Naive thymus-derived CD4-positive, alpha-beta T cell (primary cell): ENCODE measurements around the gene COG5. TPM values are rescaled to one million over a fixed set of nuclear protein-coding genes. Genes with fewer than 3 reads are reported as not detected.

ENCODE experiments used
- ATAC-seq: fragments of 150-1000 bp; cut with Tn5 transposase; 2 replicates; pipeline ENCODE4 v1.10.0; 2021; ENCODE audit warnings: mild to moderate bottlenecking, moderate library complexity
- CTCF ChIA-PET: fragments of 350-600 bp; sonication (Branson Sonifier 250); formaldehyde crosslinking; loops from one replicate; lab custom pipeline; 2021; ENCODE audit warnings: antibody characterized with exemption; lab: Charles Lee
- POLR2A ChIA-PET: fragments of 350-600 bp; sonication (Branson Sonifier 250); formaldehyde crosslinking; loops from one replicate; lab custom pipeline; 2021; ENCODE audit warnings: antibody characterized with exemption, inconsistent platforms; lab: Charles Lee
- DNase-seq, 9 donors: peaks; one replicate each; pipeline versions ENCODE4 v3.0.0 to v3.0.0-alpha.2; 2020 to 2022; ENCODE audit warnings: mixed read lengths in 1 of 9
- H3K27ac ChIP-seq: one replicate; pipeline ENCODE4 v1.7.0; 2013; ENCODE audit warnings: mild to moderate bottlenecking, low read depth, low read length, moderate library complexity
- H3K27me3 ChIP-seq, 2 donors: one replicate each; pipeline ENCODE4 v1.7.0; 2013; ENCODE audit warnings: low read length in 2 of 2, mild to moderate bottlenecking in 2 of 2, moderate library complexity in 2 of 2; ENCODE audit not compliant: control insufficient read depth in 2 of 2, insufficient read depth in 2 of 2
- H3K36me3 ChIP-seq, 3 experiments: 1 replicate in 2 of 3; 2 replicates in 1 of 3; pipeline ENCODE4 v1.7.0; 2013; ENCODE audit warnings: low read length in 3 of 3, mild to moderate bottlenecking in 3 of 3, moderate library complexity in 1 of 3; ENCODE audit not compliant: insufficient read depth in 3 of 3, control insufficient read depth in 2 of 3
- H3K4me1 ChIP-seq, 2 donors: one replicate each; pipeline ENCODE4 v1.7.0; 2013; ENCODE audit warnings: low read length in 2 of 2, mild to moderate bottlenecking in 2 of 2, moderate library complexity in 1 of 2; ENCODE audit not compliant: control insufficient read depth in 2 of 2, insufficient read depth in 2 of 2
- H3K4me3 ChIP-seq: 2 replicates; pipeline ENCODE4 v1.7.0; 2013; ENCODE audit warnings: mild to moderate bottlenecking, low read length
- H3K9me3 ChIP-seq, 3 experiments: 1 replicate in 2 of 3; 2 replicates in 1 of 3; pipeline ENCODE4 v1.7.0; 2013; ENCODE audit warnings: low read length in 3 of 3; ENCODE audit not compliant: control insufficient read depth in 2 of 3
- H3K27ac Mint-ChIP-seq, 9 donors: one replicate each; pipeline ENCODE4 v1.8.0; 2020 to 2022; ENCODE audit warnings: mixed read lengths in 9 of 9, mild to moderate bottlenecking in 8 of 9, moderate library complexity in 5 of 9, inconsistent platforms in 2 of 9
- H3K27me3 Mint-ChIP-seq, 5 donors: one replicate each; pipeline ENCODE4 v1.8.0; 2021 to 2022; ENCODE audit warnings: mixed read lengths in 5 of 5, mild to moderate bottlenecking in 1 of 5
- H3K36me3 Mint-ChIP-seq, 5 donors: one replicate each; pipeline ENCODE4 v1.8.0; 2020 to 2022; ENCODE audit warnings: mixed read lengths in 5 of 5, mild to moderate bottlenecking in 3 of 5, inconsistent platforms in 1 of 5
- H3K4me1 Mint-ChIP-seq, 7 donors: one replicate each; pipeline ENCODE4 v1.8.0; 2020 to 2022; ENCODE audit warnings: mixed read lengths in 7 of 7, mild to moderate bottlenecking in 3 of 7, inconsistent platforms in 1 of 7
- H3K4me3 Mint-ChIP-seq, 10 donors: one replicate each; pipeline ENCODE4 v1.8.0; 2020 to 2022; ENCODE audit warnings: mild to moderate bottlenecking in 10 of 10, mixed read lengths in 10 of 10, moderate library complexity in 6 of 10, inconsistent platforms in 2 of 10
- H3K9me3 Mint-ChIP-seq, 11 donors: one replicate each; pipeline ENCODE4 v1.8.0; 2020 to 2022; ENCODE audit warnings: mixed read lengths in 11 of 11, mild to moderate bottlenecking in 4 of 11, inconsistent platforms in 1 of 11, moderate library complexity in 1 of 11
- intact Hi-C, 2 donors: fragments of 100-400 bp; cut with micrococcal nuclease; formaldehyde crosslinking; loops; one replicate each; pipeline ENCODE4 v1.15.1; 2023
- polyA plus RNA-seq, 2 donors: library from polyadenylated mRNA; unstranded; fragments of 300-500 nt; fragmentation: Illumina TruSeq; gene quantifications; one replicate each; pipeline ENCODE4 v1.2.3, GENCODE V29; 2021
- total RNA-seq, 6 experiments: library from RNA in 5 of 6; stranded (reverse) in 5 of 6; gene quantifications; 1 replicate in 5 of 6; 2 replicates in 1 of 6; pipeline ENCODE4 v1.2.3 and lab custom pipeline; 2021 to 2026

Gene COG5
- total and polyA plus RNA-seq, 7 experiments from 2014 or later: 24.7 to 77.0 (median 48.0) TPM

GRCh38 chr7:107242267-107242666, 321.5 kb downstream of the COG5 start:
- no peak for DNase-seq
- no peaks in the 10 kb centered on the region for H3K27me3 Mint-ChIP-seq

GRCh38 chr7:107237451-107237850, 326.3 kb downstream of the COG5 start:
- Mint-ChIP-seq H3K4me1 (peaks cover 0 to 3% (median 0%) of the 10 kb centered on the region in 7 donors), H3K27ac (no peak overlapping the region), H3K36me3 (peaks cover 5 to 61% (median 15%) of the 10 kb centered on the region in 5 donors), H3K4me3 (no peak overlapping the region), H3K27me3 (no peaks in the 10 kb centered on the region), H3K9me3 (peaks cover 0 to 1% (median 0%) of the 10 kb centered on the region in 11 donors)
- Histone ChIP-seq H3K4me1 (no peaks in the 10 kb centered on the region), H3K27me3 (no peaks in the 10 kb centered on the region), H3K9me3 (no peaks in the 10 kb centered on the region), H3K27ac (no peak overlapping the region), H3K36me3 (peaks cover 0 to 4% (median 0%) of the 10 kb centered on the region in 3 experiments), H3K4me3 (no peak overlapping the region)
- ChIA-PET POLR2A (interaction anchor here (0.6 kb wide), 1 partner anchor 326 kb away, joined by 4 read pairs; no protein-coding TSS in a partner anchor), CTCF (no interaction called here)
- intact Hi-C loops: no loop called here
- DNase-seq (no peak), ATAC-seq (no peak)

More at GRCh38 chr7:107242267-107242666, 321.5 kb downstream of the COG5 start:
- Mint-ChIP-seq H3K36me3 (peaks cover 27 to 78% (median 52%) of the 10 kb centered on the region in 5 donors), H3K4me1 (peaks cover 0 to 6% (median 0%) of the 10 kb centered on the region in 7 donors), H3K4me3 (no peak overlapping the region), H3K9me3 (peaks cover 0 to 29% (median 5%) of the 10 kb centered on the region in 11 donors), H3K27ac (no peak overlapping the region)
- Histone ChIP-seq H3K27me3 (no peaks in the 10 kb centered on the region), H3K9me3 (no peaks in the 10 kb centered on the region), H3K4me3 (no peak overlapping the region), H3K36me3 (peaks cover 0 to 7% (median 0%) of the 10 kb centered on the region in 3 experiments), H3K27ac (no peak overlapping the region), H3K4me1 (no peaks in the 10 kb centered on the region)
- ChIA-PET POLR2A (no interaction called here), CTCF (no interaction called here)
- intact Hi-C loops: no loop called here
- no peak for ATAC-seq

GRCh38 chr7:107236862-107237261, 326.9 kb downstream of the COG5 start:
- Histone ChIP-seq H3K4me1 (no peaks in the 10 kb centered on the region), H3K9me3 (no peaks in the 10 kb centered on the region), H3K27me3 (no peaks in the 10 kb centered on the region), H3K4me3 (no peak overlapping the region), H3K27ac (no peak overlapping the region), H3K36me3 (peaks cover 0 to 4% (median 0%) of the 10 kb centered on the region in 3 experiments)
- no peaks in the 10 kb centered on the region for H3K27me3 Mint-ChIP-seq
- no peak overlapping the region for H3K4me3 Mint-ChIP-seq
- POLR2A ChIA-PET: interaction anchor here (0.6 kb wide), 1 partner anchor 326 kb away, joined by 4 read pairs; no protein-coding TSS in a partner anchor
- no peak for DNase-seq
- peaks cover 0 to 1% (median 0%) of the 10 kb centered on the region in 11 donors for H3K9me3 Mint-ChIP-seq
- peaks cover 5 to 56% (median 15%) of the 10 kb centered on the region in 5 donors for H3K36me3 Mint-ChIP-seq
- peak overlapping the region in 2 of 9 donors; percentile 14 to 19 for H3K27ac Mint-ChIP-seq
- peaks cover 0 to 3% (median 0%) of the 10 kb centered on the region in 7 donors for H3K4me1 Mint-ChIP-seq
- CTCF ChIA-PET: no interaction called here
- no peak for ATAC-seq
- intact Hi-C loops: no loop called here

GRCh38 chr7:107234436-107234835, 329.3 kb downstream of the COG5 start:
- ChIA-PET CTCF (interaction anchor here (0.7 kb wide), 1 partner anchor 140 kb away, joined by 4 read pairs; no protein-coding TSS in a partner anchor), POLR2A (no interaction called here)
- H3K9me3 Mint-ChIP-seq: peaks cover 0 to 1% (median 0%) of the 10 kb centered on the region in 11 donors
- no peak for ATAC-seq
- H3K4me3 Mint-ChIP-seq: no peak overlapping the region
- no peaks in the 10 kb centered on the region for H3K27me3 ChIP-seq
- H3K27ac Mint-ChIP-seq: no peak overlapping the region
- peaks cover 0 to 4% (median 0%) of the 10 kb centered on the region in 3 experiments for H3K36me3 ChIP-seq
- intact Hi-C loops: no loop called here
- peaks cover 0 to 1% (median 0%) of the 10 kb centered on the region in 7 donors for H3K4me1 Mint-ChIP-seq
- no peak overlapping the region for H3K4me3 ChIP-seq
- H3K36me3 Mint-ChIP-seq: peaks cover 2 to 59% (median 8%) of the 10 kb centered on the region in 5 donors
- H3K9me3 ChIP-seq: no peaks in the 10 kb centered on the region
- no peak for DNase-seq
- no peak overlapping the region for H3K27ac ChIP-seq
- H3K27me3 Mint-ChIP-seq: no peaks in the 10 kb centered on the region
- no peaks in the 10 kb centered on the region for H3K4me1 ChIP-seq

GRCh38 chr7:107233981-107234380, 329.7 kb downstream of the COG5 start:
- Histone ChIP-seq H3K9me3 (no peaks in the 10 kb centered on the region), H3K4me1 (no peaks in the 10 kb centered on the region), H3K36me3 (peaks cover 0 to 4% (median 0%) of the 10 kb centered on the region in 3 experiments), H3K27ac (no peak overlapping the region), H3K4me3 (no peak overlapping the region), H3K27me3 (no peaks in the 10 kb centered on the region)
- Mint-ChIP-seq H3K4me1 (peaks cover 0 to 1% (median 0%) of the 10 kb centered on the region in 7 donors), H3K36me3 (peaks cover 2 to 61% (median 9%) of the 10 kb centered on the region in 5 donors), H3K27ac (no peak overlapping the region), H3K4me3 (no peak overlapping the region), H3K9me3 (peaks cover 0 to 1% (median 0%) of the 10 kb centered on the region in 11 donors), H3K27me3 (no peaks in the 10 kb centered on the region)
- DNase-seq (no peak), ATAC-seq (no peak)
- CTCF ChIA-PET: interaction anchor here (0.7 kb wide), 1 partner anchor 141 kb away, joined by 4 read pairs; no protein-coding TSS in a partner anchor
- POLR2A ChIA-PET: no interaction called here
- intact Hi-C loops: no loop called here

DNA sequence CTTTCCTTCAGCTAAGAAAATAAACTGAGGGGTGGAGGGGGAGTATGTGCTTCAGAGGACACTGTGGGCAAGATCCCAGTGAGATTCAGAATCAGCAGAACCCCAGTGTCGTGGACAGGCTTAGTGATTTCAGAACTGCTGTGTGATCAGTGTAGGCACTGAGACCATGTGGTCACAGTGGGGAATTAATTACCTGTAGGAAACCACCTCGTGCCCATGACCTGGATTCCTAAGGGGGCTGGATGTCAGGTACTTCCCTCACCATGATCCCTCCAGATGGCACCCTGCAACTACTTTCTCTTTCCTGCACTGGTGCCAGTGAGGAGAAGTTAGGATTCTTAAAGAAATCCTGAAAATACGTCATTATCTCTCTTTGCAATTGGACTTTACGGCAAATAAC, 330.5 kb downstream of the COG5 start:
- POLR2A ChIA-PET: no interaction called here
- H3K36me3 ChIP-seq: peaks cover 0 to 4% (median 0%) of the 10 kb centered on the region in 3 experiments
- H3K36me3 Mint-ChIP-seq: peaks cover 3 to 61% (median 17%) of the 10 kb centered on the region in 5 donors

More for the DNA sequence above, 330.5 kb downstream of the COG5 start:
- no peak overlapping the region for H3K27ac ChIP-seq
- H3K4me3 ChIP-seq: no peak overlapping the region
- no peaks in the 10 kb centered on the region for H3K27me3 ChIP-seq
- H3K4me3 Mint-ChIP-seq: no peak overlapping the region
- peaks cover 0 to 1% (median 0%) of the 10 kb centered on the region in 11 donors for H3K9me3 Mint-ChIP-seq
- no peak overlapping the region for H3K27ac Mint-ChIP-seq
- intact Hi-C loops: no loop called here
- H3K4me1 ChIP-seq: no peaks in the 10 kb centered on the region
- no peaks in the 10 kb centered on the region for H3K9me3 ChIP-seq
- ATAC-seq: no peak
- H3K4me1 Mint-ChIP-seq: peaks cover 0 to 1% (median 0%) of the 10 kb centered on the region in 7 donors
- DNase-seq: no peak
- H3K27me3 Mint-ChIP-seq: no peaks in the 10 kb centered on the region
- CTCF ChIA-PET: no interaction called here
